HG02884 (cell line): ENCODE results near the gene RTN4IP1.
A peak's percentile ranks its signal among the peaks of the same experiment; 100 is the strongest.

Experiments
- ATAC-seq: cut with Tn5 transposase; IDR thresholded peaks from one replicate; pipeline ENCODE4 v1.9.1; 2021; ENCODE audit warnings: mild to moderate bottlenecking, moderate library complexity; ENCODE audit not compliant: unreplicated experiment

RTN4IP1 gene, protein sequence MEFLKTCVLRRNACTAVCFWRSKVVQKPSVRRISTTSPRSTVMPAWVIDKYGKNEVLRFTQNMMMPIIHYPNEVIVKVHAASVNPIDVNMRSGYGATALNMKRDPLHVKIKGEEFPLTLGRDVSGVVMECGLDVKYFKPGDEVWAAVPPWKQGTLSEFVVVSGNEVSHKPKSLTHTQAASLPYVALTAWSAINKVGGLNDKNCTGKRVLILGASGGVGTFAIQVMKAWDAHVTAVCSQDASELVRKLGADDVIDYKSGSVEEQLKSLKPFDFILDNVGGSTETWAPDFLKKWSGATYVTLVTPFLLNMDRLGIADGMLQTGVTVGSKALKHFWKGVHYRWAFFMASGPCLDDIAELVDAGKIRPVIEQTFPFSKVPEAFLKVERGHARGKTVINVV

DNA sequence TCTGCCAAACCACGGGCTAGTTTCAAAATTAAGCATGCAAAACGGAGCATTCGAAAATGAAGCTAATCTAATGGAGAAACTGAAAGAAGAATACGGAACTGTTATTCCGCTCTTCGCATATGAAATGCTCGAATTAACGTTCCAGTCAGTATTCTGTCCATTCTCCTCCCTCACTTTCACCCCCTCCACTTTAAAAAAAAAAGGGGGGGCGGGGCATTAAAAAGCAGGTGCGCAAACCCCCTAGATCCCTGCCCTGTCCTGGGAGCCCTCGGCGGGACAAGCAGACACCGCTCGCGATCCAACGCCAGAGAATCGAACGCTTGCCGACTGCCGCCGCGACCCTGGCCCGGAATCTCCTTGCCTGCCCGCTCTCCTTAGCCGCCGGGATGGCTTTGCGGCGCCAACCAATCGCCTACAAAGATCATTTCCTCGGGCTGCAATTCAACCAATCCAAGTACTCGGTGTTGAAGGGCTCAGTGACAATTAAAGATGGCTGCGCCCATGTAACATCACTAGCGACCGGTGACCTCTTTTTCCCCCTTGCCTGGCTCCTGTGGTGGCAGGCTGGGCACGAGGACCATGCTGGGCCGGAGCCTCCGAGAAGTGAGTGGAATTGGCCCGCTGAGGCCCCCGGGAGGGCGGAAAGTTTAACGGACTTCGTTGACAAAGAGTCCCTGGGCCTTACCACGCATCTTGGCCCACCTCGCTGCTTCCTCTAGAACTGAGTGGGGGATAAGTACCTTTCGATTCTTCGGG, at the start of gene RTN4IP1, which contains the start of gene QRSL1:
Gene RTN4IP1, minus strand, starts transcription at position 396 of the 756 bp plus-strand sequence. CDS start 477 bp downstream, outside the sequence.
Gene QRSL1, plus strand, starts transcription at position 476 of the 756 bp plus-strand sequence. Its CDS starts 104 bp downstream, at position 580.
- peak; percentile 76 for ATAC-seq

DNA sequence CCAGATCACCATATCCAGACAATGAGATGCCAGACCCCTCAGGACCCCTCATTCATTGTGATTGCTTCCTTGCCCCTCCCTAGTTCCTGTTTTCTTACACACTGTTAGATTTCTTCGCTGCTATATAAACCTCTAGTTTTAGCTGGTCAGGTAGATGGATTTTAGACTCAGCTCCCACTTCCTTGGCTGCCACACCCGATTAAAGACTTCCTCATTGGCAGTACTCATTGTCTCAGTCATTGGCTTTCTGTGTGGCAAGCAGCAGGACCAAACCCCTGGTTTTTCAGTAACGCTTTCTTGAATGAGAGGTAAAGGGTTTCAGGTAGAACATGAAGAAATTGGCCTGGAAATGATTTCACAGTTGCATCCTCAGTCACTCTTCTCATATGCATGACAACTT, 48.0 kb upstream of the RTN4IP1 start:
- ATAC-seq: no peak

- no peak for ATAC-seq
Measured at GRCh38 chr6:106674541-106675229, 45.4 kb upstream of the RTN4IP1 start.

DNA sequence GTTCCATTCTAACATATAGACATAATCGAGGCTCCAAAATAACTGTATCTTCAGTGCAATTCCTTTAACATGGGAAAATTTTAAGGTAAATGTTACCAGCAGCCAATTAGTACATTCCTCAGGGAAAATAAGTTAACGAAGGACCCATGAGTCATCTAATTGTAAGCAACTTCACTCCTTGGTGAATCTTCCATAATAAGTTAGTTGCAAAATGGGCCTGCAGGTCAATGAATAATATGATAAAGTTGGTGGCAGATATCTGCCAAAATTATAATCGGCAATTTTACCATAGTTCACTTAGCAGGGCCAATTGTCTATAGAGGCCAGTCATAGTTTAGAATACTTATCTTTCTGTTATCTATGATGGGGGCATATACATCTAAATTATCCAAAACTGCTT, 42.4 kb upstream of the RTN4IP1 start:
- ATAC-seq: no peak

GRCh38 chr6:106670236-106670635, 40.9 kb upstream of the RTN4IP1 start:
- no peak for ATAC-seq

GRCh38 chr6:106667022-106667402, 37.7 kb upstream of the RTN4IP1 start:
- no peak for ATAC-seq

DNA sequence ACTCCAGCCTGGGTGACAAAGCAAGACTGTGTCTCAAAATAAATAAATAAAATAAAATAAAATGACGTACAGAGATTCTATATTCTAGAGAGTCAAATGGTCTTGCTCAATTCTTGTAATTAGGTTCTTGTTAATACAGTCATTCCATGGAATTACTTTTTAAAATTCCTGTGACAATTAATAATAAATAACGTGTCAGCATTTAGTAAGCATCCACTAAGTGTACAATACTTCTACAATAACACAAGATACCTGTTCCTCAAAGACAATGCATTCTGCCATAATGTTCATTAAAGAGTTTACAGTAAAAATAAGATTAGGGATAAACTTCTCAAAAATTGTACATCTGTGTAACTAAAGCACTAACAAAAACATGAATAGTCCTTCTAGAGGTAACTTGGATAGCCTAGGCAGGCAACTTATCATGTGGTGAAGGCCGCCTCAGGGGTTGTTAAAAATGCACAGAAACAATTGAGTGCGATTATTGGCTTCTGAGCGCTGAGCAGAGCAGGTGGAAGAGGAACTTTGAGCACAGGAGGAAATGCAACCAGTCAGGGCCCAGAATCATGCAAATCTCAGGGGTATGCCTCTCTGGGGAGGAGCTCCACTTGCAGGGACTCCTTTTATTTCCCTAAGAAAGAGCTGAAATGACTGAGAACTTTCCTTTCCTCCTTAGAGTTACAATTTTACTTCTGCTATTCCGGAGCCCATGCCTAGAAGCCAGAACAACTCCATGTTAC, 37.2 kb upstream of the RTN4IP1 start:
- peak; percentile 98 for ATAC-seq

DNA sequence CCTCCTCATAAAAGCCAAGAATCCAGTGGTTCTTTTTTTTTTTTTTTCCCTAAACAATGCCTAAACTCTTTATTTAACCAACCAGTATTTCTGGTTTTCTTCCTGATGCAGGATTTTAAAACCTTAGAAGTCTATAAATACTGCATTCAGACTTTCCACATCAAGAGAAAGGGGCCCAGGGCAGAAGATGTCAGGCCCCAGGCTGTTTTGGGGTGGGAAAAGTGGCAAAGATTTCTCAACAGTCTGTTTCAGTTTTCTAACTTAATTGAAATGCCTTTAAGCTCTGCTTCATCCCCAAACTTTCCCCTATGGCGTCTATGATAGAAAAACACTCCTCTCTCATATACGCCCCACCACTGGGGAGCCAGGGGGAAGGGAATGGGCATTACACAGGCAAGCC, 33.2 kb upstream of the RTN4IP1 start:
- ATAC-seq: no peak

- ATAC-seq: no peak
Measured at GRCh38 chr6:106659859-106660258, 30.6 kb upstream of the RTN4IP1 start.

DNA sequence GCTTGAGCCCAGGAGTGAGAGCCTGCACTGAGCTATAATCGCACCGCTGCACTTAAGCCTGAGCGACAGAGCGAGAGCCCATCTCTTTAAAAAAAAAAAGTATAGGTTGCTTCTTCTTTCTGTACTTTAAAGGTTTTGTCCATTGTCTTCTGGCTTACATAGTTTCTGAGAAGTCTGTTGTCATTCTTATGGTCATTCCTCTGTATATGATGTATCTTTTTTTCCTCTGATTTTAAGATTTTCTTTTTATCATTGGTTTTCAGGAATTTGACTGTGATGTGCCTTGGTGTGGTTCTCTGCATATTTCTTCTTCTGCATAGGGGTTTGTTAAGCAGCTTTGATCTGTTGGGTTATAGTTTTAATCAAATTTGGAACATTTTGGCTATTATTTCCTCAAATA, 29.2 kb upstream of the RTN4IP1 start:
- no peak for ATAC-seq

GRCh38 chr6:106648651-106649308, 19.5 kb upstream of the RTN4IP1 start:
- ATAC-seq: peak; percentile 79

DNA sequence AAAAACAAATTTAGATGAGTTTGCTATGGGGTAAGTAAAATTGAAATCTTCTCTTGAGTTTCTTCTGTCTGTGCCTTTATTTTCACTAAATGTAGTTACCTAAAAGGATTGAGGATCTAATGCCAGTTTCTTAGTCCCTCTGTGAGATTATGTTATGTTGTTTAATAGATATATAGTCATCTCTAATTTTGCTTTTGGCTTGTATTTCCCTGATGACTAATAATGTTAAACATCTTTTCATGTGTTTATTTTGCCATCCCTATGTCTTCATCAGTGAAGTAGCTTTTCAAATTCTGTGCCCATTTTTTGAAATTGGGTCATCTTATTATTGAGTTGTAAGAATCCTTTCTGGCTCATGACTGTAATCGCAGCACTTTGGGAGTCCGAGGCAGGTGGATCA, 13.8 kb upstream of the RTN4IP1 start:
- ATAC-seq: no peak

GRCh38 chr6:106642476-106642875, 13.2 kb upstream of the RTN4IP1 start:
- ATAC-seq: no peak

- no peak for ATAC-seq
Measured at GRCh38 chr6:106639812-106640211, 10.5 kb upstream of the RTN4IP1 start.

DNA sequence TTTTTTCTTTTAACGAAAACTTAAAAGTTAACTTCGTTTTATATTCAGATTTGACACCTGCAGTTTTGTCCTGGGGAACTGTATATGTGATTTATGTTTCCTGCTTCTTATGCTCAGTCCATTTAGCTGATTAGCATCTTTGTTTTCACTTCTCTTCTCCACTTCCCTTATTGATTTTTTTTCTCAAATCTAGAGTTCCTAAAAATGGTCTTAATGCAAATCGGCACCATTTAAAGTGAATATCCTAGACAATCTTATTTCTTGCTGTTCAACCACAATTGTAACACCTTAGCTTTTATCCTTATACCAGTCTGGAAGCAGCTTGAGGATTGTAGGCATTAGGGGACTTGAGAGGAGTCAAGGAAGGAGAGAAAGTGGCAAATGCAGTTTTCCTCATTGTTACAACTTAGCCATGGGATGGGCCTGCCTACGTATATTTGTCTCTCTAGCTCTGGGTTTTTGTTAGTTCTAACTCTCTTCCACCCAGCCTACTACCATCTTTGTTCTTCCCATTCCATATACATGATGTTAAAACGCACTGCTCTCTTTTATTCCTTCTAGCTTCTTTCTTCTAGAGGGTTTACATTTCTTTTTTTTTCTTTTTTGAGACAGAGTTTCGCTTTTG, 8.5 kb upstream of the RTN4IP1 start:
- ATAC-seq: peak; percentile 74

DNA sequence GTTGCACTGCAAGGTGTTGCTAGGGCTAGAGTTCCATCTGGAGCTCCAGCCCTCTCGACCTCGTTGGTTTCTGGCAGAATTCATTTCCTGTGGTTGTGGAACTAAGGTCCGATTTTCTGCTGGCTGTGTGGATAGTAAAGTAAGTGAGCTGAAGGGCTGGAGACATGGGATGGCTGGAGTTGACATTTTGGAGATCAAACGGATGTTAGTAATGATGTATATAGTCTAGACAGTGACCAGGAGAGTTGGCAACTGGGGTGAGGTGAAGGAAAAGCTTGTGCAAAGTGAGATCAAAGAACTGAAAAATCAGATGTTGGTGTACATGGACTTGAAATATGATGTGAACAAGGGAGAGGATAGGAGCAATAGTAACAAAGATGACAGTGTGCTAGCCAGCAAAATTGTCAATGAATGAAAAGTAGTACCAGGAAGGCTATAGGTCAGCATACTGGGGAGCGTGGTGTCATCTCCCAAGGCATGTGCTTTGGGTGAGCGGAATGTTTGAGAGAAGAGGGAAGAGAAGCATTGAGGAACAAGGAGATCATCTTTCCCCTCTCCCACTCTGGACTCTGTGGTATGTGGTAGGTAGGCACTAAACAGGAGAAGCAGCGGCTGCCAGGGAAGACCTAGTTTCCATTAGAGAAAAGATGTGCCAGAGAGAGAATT, 7.9 kb upstream of the RTN4IP1 start:
- ATAC-seq: peak; percentile 27

DNA sequence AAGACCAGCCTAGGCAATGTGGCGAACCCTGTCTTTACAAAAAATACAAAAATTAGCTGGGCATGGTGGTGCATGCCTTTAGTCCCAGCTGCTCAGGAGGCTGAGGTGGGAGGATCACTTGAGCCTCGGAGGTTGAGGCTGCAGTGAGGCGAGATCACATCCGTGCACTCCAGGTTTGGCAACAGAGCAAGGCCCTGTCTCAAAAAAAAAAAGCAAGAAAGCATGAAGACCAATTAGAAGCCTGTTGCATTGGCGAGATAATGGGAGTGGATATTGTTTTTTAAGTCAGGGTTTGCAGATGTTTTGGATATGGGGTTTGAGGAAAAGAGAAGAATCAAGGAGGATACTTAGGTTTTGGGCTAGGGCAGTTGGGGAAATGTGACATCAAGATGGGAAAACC, 5.3 kb upstream of the RTN4IP1 start:
- ATAC-seq: no peak

- ATAC-seq: no peak
Measured at GRCh38 chr6:106631346-106631745, 2.0 kb upstream of the RTN4IP1 start.

- ATAC-seq: no peak
Measured at GRCh38 chr6:106630366-106630765, 1.1 kb upstream of the RTN4IP1 start.
